Body of pancreas (tissue), 4 donors: ENCODE measurements around the gene FLNC. TPM values are rescaled to one million over a fixed set of nuclear protein-coding genes. Genes with fewer than 3 reads are reported as not detected.

Experiments used
- ATAC-seq: fragments of 150-250 bp; one replicate; pipeline ENCODE4 v1.9.1; 2016
- DNase-seq, 4 donors: peaks; one replicate each; pipeline ENCODE4 v3.0.0-alpha.2; 2019
- H3K27ac ChIP-seq, 4 donors: fragments of 200-600 bp; sonication (generic); 1 replicate in 3 of 4; 2 replicates in 1 of 4; pipeline versions ENCODE4 v1.5.1 to v1.6.1; 2016 to 2019; ENCODE audit warnings: mild to moderate bottlenecking in 1 of 4, mixed read lengths in 1 of 4, moderate library complexity in 1 of 4
- H3K27me3 ChIP-seq, 2 donors: fragments of 200-600 bp; sonication (generic); one replicate each; pipeline ENCODE4 v1.6.0; 2016; ENCODE audit warnings: mild to moderate bottlenecking in 1 of 2
- H3K36me3 ChIP-seq, 2 donors: fragments of 200-600 bp; sonication (generic); replicated peaks in 1 of 2; 2 replicates each; pipeline ENCODE4 v1.5.1; 2016; ENCODE audit warnings: low read depth in 2 of 2; ENCODE audit not compliant: insufficient read depth in 1 of 2
- H3K4me1 ChIP-seq: fragments of 200-600 bp; sonication (generic); one replicate; pipeline ENCODE4 v1.6.0; 2016
- H3K4me3 ChIP-seq, 2 donors: fragments of 200-600 bp; sonication (generic); 1 replicate in 1 of 2; 2 replicates in 1 of 2; pipeline ENCODE4 v1.5.1; 2016 to 2019
- H3K9me3 ChIP-seq, 3 donors: fragments of 200-600 bp; sonication (generic); 1 replicate in 2 of 3; 2 replicates in 1 of 3; pipeline ENCODE4 v1.5.1; 2016
- CTCF ChIP-seq, 7 experiments: fragments of 450-650 bp in 4 of 7; fragments of 200-600 bp in 3 of 7; sonication (generic) in 3 of 7; IDR thresholded peaks; one replicate each; pipeline ENCODE4 v1.5.1; 2016 to 2019; ENCODE audit warnings: antibody characterized with exemption in 7 of 7
- POLR2A ChIP-seq, 3 donors: fragments of 450-650 bp; IDR thresholded peaks; one replicate each; pipeline ENCODE4 v1.6.1; 2016; ENCODE audit warnings: antibody characterized with exemption in 3 of 3, mild to moderate bottlenecking in 2 of 3
- WGBS, 2 donors: methylation state at CpG; one replicate each; pipeline ENCODE4 v1.1.5; 2017; 5-methylcytosine and 5-hydroxymethylcytosine counted together
- intact Hi-C: fragments of 100-400 bp; cut with DNase I; formaldehyde crosslinking; loops from one replicate; pipeline ENCODE4 v1.15.1; 2023
- total RNA-seq, 2 donors: library from RNA; depleted of rRNA; stranded (reverse); fragments of >200 nt; gene quantifications; one replicate each; pipeline ENCODE4 v1.1.0, GENCODE V29; 2016

The FLNC gene
- total RNA-seq, 2 donors from 2014 or later: 1.8 to 4.0 TPM

- DNase-seq: no peak
- Histone ChIP-seq H3K4me1 (peaks cover 3% of the 10 kb centered on the region), H3K27ac (no peak overlapping the region), H3K4me3 (no peak overlapping the region), H3K36me3 (no peaks in the 10 kb centered on the region), H3K9me3 (no peaks in the 10 kb centered on the region), H3K27me3 (peaks cover 0 to 4% of the 10 kb centered on the region in 2 donors)
- WGBS, 2 donors: 69 to 76% methylated on average over 12 to 14 of the region's 14 CpGs
- TF ChIP-seq POLR2A (IDR thresholded peaks at IDR 0.05) (no peak), CTCF (IDR thresholded peaks at IDR 0.05) (no peak)
- intact Hi-C loops: no loop called here
- ATAC-seq: no peak
These were observed 5.8 kb downstream of the FLNC start for GRCh38 chr7:128835790-128836641.

GRCh38 chr7:128836729-128837348, 6.6 kb downstream of the FLNC start:
- H3K27me3 ChIP-seq: no peaks in the 10 kb centered on the region
- H3K36me3 ChIP-seq: no peaks in the 10 kb centered on the region
- H3K9me3 ChIP-seq: no peaks in the 10 kb centered on the region
- TF ChIP-seq POLR2A (IDR thresholded peaks at IDR 0.05) (no peak), CTCF (IDR thresholded peaks at IDR 0.05) (no peak)
- ATAC-seq (no peak), DNase-seq (no peak)
- H3K4me3 ChIP-seq: no peak overlapping the region
- intact Hi-C loops: no loop called here
- no peaks in the 10 kb centered on the region for H3K4me1 ChIP-seq
- no peak overlapping the region for H3K27ac ChIP-seq
- 84 to 97% methylated on average over 3 to 14 of the region's 14 CpGs for WGBS, 2 donors

GRCh38 chr7:128837521-128837921, 7.3 kb downstream of the FLNC start:
- 69 to 91% methylated on average over 5 to 16 of the region's 16 CpGs for WGBS, 2 donors
- no peak for ATAC-seq
- intact Hi-C loops: no loop called here
- TF ChIP-seq CTCF (IDR thresholded peaks at IDR 0.05) (no peak), POLR2A (IDR thresholded peaks at IDR 0.05) (no peak)
- Histone ChIP-seq H3K36me3 (no peaks in the 10 kb centered on the region), H3K27me3 (no peaks in the 10 kb centered on the region), H3K4me1 (no peaks in the 10 kb centered on the region), H3K27ac (no peak overlapping the region), H3K9me3 (no peaks in the 10 kb centered on the region), H3K4me3 (no peak overlapping the region)
- DNase-seq: no peak

GRCh38 chr7:128838109-128838779, 8.0 kb downstream of the FLNC start:
- Histone ChIP-seq H3K36me3 (no peaks in the 10 kb centered on the region), H3K27ac (no peak overlapping the region), H3K4me3 (no peak overlapping the region), H3K9me3 (no peaks in the 10 kb centered on the region), H3K4me1 (no peaks in the 10 kb centered on the region), H3K27me3 (no peaks in the 10 kb centered on the region)
- DNase-seq (no peak), ATAC-seq (no peak)
- TF ChIP-seq POLR2A (IDR thresholded peaks at IDR 0.05) (no peak), CTCF (IDR thresholded peaks at IDR 0.05) (no peak)
- WGBS, 2 donors: 91% methylated on average over 13 to 21 of the region's 22 CpGs
- intact Hi-C loops: no loop called here
